Measurements from ENCODE around the gene PDHX. TPM values are rescaled to one million over a fixed set of nuclear protein-coding genes. Genes with fewer than 3 reads are reported as not detected.

The PDHX gene
- polyA plus RNA-seq, 3 donors: 9.3 to 19.5 (median 17.5) TPM

- H3K9me3 ChIP-seq (replicated peaks in 1 of 2; ENCODE audit: control insufficient read depth in 1 of 2, insufficient read depth in 1 of 2, low read length in 2 of 2): no peaks in the 10 kb centered on the region
- no peaks in the 10 kb centered on the region for H3K79me2 ChIP-seq (ENCODE audit: insufficient read depth, low read length)
- H3K36me3 ChIP-seq (replicated peaks in 1 of 2; ENCODE audit: control insufficient read depth in 1 of 2, insufficient read depth in 2 of 2, low read length in 2 of 2): no peaks in the 10 kb centered on the region
- no peak overlapping the region for H2AFZ ChIP-seq (ENCODE audit: insufficient read depth, low read depth, low read length, poor library complexity, severe bottlenecking)
- Mint-ChIP-seq H3K4me1 (peaks cover 23% of the 10 kb centered on the region), H3K36me3 (no peaks in the 10 kb centered on the region), H3K4me3 (no peak overlapping the region), H3K27me3 (ENCODE audit: low read depth in 3 of 3) (no peaks in the 10 kb centered on the region), H3K27ac (peak overlapping the region in 1 of 7 donors; percentile 68), H3K9me3 (no peaks in the 10 kb centered on the region)
- WGBS (ENCODE audit: insufficient coverage): no CpG with 5 or more reads among the region's 4 CpGs
- H3K27me3 ChIP-seq (ENCODE audit: control insufficient read depth in 2 of 2, insufficient read depth in 2 of 2, low read length in 2 of 2): no peaks in the 10 kb centered on the region
- H3K4me3 ChIP-seq (replicated peaks in 1 of 3; ENCODE audit: low read depth in 2 of 3, low read length in 3 of 3): no peak overlapping the region
- no peak for TF ChIP-seq CTCF (IDR thresholded peaks at IDR 0.05)
- H3K4me1 ChIP-seq (ENCODE audit: control insufficient read depth in 1 of 2, insufficient read depth in 2 of 2, low read length in 2 of 2): peaks cover 14 to 20% of the 10 kb centered on the region in 2 donors
- H3K4me2 ChIP-seq (replicated peaks; ENCODE audit: extremely low read depth, low read length, poor library complexity, severe bottlenecking): no peak overlapping the region
- no peak for DNase-seq
- no peak overlapping the region for H3K27ac ChIP-seq (ENCODE audit: low read depth in 1 of 2, low read length in 2 of 2)
- H4K20me1 ChIP-seq (ENCODE audit: insufficient read depth, low read length): no peaks in the 10 kb centered on the region
- intact Hi-C loops (cut with micrococcal nuclease): loop anchor here in 1 of 2 donors (10.0 kb wide), 2 partner anchors 210 to 300 kb away; no protein-coding TSS in a partner anchor
- H3K9ac ChIP-seq (ENCODE audit: insufficient read depth, low read length, poor library complexity, severe bottlenecking): no peak overlapping the region
Measured at GRCh38 chr11:35005141-35005780, 88.8 kb downstream of the PDHX start.

DNA sequence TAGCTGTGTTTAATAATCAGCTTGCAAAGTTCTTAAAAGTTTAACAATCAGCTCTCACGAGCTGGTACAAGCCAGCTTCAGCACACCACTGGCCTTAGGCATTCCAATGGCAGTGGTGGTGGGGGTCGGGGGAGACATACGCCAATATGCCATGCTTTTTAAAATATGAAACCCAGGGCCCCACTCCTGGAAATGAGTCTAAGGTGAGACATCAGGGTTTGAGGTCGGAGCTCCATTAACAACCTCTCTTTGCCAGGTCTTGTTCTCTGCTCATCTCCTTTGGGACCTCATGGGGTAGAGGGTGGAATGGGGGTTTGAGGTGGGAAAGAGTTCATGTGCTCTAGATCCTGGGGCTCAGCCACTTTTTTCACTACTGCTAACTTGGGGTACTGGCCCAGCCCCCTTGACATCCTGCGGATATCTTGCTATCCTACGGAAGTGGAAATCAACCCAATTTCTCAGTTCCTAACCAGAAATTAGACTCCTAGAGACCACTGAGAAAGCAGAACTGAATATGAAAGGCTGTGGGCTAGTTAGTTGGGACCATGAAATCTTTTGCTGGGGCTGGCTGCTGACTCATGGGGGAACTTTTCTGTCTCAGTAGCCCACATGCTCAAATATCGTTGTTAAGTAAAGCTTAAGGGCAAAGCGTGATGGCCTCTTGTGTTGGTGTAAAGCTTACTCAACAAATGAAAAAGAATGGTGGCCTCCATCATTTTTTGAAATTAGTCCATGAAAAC, 90.1 kb downstream of the PDHX start:
- Mint-ChIP-seq H3K4me3 (no peak overlapping the region), H3K36me3 (no peaks in the 10 kb centered on the region), H3K27me3 (ENCODE audit: low read depth in 3 of 3) (no peaks in the 10 kb centered on the region), H3K4me1 (peaks cover 23% of the 10 kb centered on the region), H3K27ac (peak overlapping the region; percentile 62 to 94 (median 83)), H3K9me3 (no peaks in the 10 kb centered on the region)
- Histone ChIP-seq H3K36me3 (replicated peaks in 1 of 2; ENCODE audit: control insufficient read depth in 1 of 2, insufficient read depth in 2 of 2, low read length in 2 of 2) (no peaks in the 10 kb centered on the region), H3K4me2 (replicated peaks; ENCODE audit: extremely low read depth, low read length, poor library complexity, severe bottlenecking) (no peak overlapping the region), H3K79me2 (ENCODE audit: insufficient read depth, low read length) (no peaks in the 10 kb centered on the region), H3K9me3 (replicated peaks in 1 of 2; ENCODE audit: control insufficient read depth in 1 of 2, insufficient read depth in 1 of 2, low read length in 2 of 2) (no peaks in the 10 kb centered on the region), H2AFZ (ENCODE audit: insufficient read depth, low read depth, low read length, poor library complexity, severe bottlenecking) (no peak overlapping the region), H3K27ac (ENCODE audit: low read depth in 1 of 2, low read length in 2 of 2) (peak overlapping the region in 1 of 2 donors; percentile 63), H3K4me3 (replicated peaks in 1 of 3; ENCODE audit: low read depth in 2 of 3, low read length in 3 of 3) (no peak overlapping the region), H3K4me1 (ENCODE audit: control insufficient read depth in 1 of 2, insufficient read depth in 2 of 2, low read length in 2 of 2) (peaks cover 14 to 20% of the 10 kb centered on the region in 2 donors), H3K27me3 (ENCODE audit: control insufficient read depth in 2 of 2, insufficient read depth in 2 of 2, low read length in 2 of 2) (no peaks in the 10 kb centered on the region), H4K20me1 (ENCODE audit: insufficient read depth, low read length) (no peaks in the 10 kb centered on the region), H3K9ac (ENCODE audit: insufficient read depth, low read length, poor library complexity, severe bottlenecking) (no peak overlapping the region)
- DNase-seq: peak; percentile 86 to 91 (median 89)
- no peak for TF ChIP-seq CTCF (IDR thresholded peaks at IDR 0.05)
- WGBS (ENCODE audit: insufficient coverage): 0% methylated on average over 1 of the region's 8 CpGs
- intact Hi-C loops (cut with micrococcal nuclease): loop anchor here in 1 of 2 donors (10.0 kb wide), 2 partner anchors 208 to 298 kb away; no protein-coding TSS in a partner anchor
